Measurements from ENCODE around the gene PLEKHF1. TPM values are rescaled to one million over a fixed set of nuclear protein-coding genes. Genes with fewer than 3 reads are reported as not detected.
"Not testable (repeated sequence)": the region's sequence is repeated elsewhere in the genome, so short reads cannot be mapped to it uniquely, and the experiment has no call there.

The PLEKHF1 gene
- total and polyA plus RNA-seq, 2 experiments from 2014 or later, result 9.3 to 18.0 TPM

DNA sequence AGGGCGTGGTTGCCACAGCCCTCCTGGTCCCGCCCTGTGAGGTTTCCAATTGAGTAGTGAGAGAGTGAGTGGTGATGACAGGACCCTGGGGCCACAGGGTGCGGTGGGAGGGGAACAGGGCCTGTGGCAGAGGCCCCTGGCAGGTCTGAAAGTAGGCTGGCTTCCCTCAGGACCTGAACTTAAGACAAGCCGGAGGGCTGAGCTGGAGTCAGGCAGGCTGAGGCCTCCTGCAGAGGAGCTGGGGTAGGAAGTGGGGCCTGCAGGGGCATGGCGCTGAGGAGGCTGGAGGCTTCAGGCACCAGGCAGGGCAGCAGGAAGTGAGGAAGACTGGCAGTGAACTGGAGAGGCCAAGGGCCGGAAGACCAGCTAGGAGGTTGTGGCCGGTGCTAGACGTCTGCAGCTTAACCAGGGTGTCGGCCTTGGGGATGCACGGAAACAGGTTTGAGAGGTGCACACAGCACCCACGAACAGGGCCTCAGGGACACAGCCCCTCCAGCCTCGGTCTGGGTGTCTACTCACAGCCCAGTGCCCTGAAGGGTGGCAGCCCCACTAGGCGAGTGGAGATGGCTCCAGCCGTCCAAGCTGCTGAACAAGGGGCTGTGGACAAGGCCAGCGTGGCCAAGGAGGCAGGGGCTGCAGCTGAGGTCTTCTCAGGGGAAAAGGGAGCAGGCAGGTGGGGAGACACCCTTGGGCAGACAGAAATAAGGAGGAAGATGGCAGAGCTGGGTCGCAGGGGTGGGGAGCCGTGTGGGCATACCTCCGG, 41.4 kb upstream of the PLEKHF1 start:
- H3K36me3 ChIP-seq (ENCODE audit: low read depth), result no peaks in the 10 kb centered on the region
- TF ChIP-seq EZH2 (IDR thresholded peaks at IDR 0.05; ENCODE audit: insufficient read depth, poor library complexity, severe bottlenecking), result no peak
- no peak for TF ChIP-seq EZH2phosphoT487 (IDR thresholded peaks at IDR 0.05; ENCODE audit: insufficient read depth, low read depth)
- H3K27me3 ChIP-seq (replicated peaks; ENCODE audit: insufficient read depth), result no peaks in the 10 kb centered on the region
- no peak overlapping the region for H3K4me2 ChIP-seq (ENCODE audit: unreplicated experiment)
- H2AFZ ChIP-seq, result no peak overlapping the region
- 72 to 75% methylated on average over 17 to 18 of the region's 18 CpGs for WGBS, 2 experiments (ENCODE audit: low coverage in 1 of 2, low lambda C conversion rate in 2 of 2, missing lambda C conversion rate in 2 of 2)
- in situ Hi-C loops (cut with MboI), result no loop called here
- H3K4me3 ChIP-seq, result no peak overlapping the region
- no peaks in the 10 kb centered on the region for H3K9me2 ChIP-seq (ENCODE audit: insufficient read depth)
- no peaks in the 10 kb centered on the region for H3K79me2 ChIP-seq (ENCODE audit: insufficient read depth)
- H3F3A ChIP-seq (ENCODE audit: insufficient read depth), result no peaks in the 10 kb centered on the region
- no peaks in the 10 kb centered on the region for H3K9me3 ChIP-seq (ENCODE audit: low read depth)
- H3K27ac ChIP-seq, result no peak overlapping the region
- H4K20me1 ChIP-seq (ENCODE audit: insufficient read depth), result no peaks in the 10 kb centered on the region
- DNase-seq, result no peak
- H3K4me1 ChIP-seq (ENCODE audit: insufficient read depth), result no peaks in the 10 kb centered on the region
- H3K9ac ChIP-seq, result no peak overlapping the region

DNA sequence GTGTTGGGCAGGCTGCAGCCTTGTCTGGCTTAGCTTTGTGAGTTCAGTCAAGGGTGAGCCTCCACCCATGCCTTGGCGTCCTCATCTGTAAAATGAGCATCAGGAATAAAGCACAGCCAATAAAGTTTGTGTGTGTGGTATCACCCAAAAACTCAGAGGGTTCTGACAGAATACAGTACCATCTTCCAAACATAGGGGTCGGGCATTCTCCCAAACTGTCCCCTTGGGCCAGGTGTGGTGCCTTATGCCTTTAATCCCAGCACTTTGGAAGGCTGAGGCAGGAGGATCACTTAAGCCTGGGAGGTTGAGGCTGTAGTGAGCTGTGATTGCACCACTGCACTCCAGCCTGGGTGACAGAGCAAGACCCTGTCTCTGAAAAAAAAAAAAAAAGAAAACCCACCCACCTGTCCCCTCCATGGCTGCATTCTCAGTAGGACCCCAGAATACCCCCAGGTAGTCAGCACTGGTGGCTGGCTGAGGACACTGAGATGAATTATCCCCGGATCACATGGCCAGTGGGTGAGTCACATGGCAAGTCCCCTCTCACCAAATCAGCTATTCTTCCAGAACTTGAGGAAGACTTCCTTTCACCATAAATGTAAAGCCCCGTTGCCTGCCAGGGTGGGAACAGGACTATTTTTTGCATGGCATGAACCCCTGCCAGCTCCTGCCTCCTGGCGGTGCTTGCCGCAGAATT, 40.6 kb upstream of the PLEKHF1 start:
- TF ChIP-seq EZH2phosphoT487 (IDR thresholded peaks at IDR 0.05; ENCODE audit: insufficient read depth, low read depth) (no peak), EZH2 (IDR thresholded peaks at IDR 0.05; ENCODE audit: insufficient read depth, poor library complexity, severe bottlenecking) (no peak)
- H3K9me3 ChIP-seq (ENCODE audit: low read depth), result no peaks in the 10 kb centered on the region
- no peaks in the 10 kb centered on the region for H3K4me1 ChIP-seq (ENCODE audit: insufficient read depth)
- H3K79me2 ChIP-seq (ENCODE audit: insufficient read depth), result no peaks in the 10 kb centered on the region
- H3K27ac ChIP-seq, result no peak overlapping the region
- no peaks in the 10 kb centered on the region for H3K9me2 ChIP-seq (ENCODE audit: insufficient read depth)
- H2AFZ ChIP-seq, result no peak overlapping the region
- no peaks in the 10 kb centered on the region for H3K36me3 ChIP-seq (ENCODE audit: low read depth)
- no peaks in the 10 kb centered on the region for H3K27me3 ChIP-seq (replicated peaks; ENCODE audit: insufficient read depth)
- no peaks in the 10 kb centered on the region for H4K20me1 ChIP-seq (ENCODE audit: insufficient read depth)
- in situ Hi-C loops (cut with MboI), result no loop called here
- H3K4me2 ChIP-seq (ENCODE audit: unreplicated experiment), result no peak overlapping the region
- H3K9ac ChIP-seq, result no peak overlapping the region
- peak; percentile 22 for DNase-seq
- no peaks in the 10 kb centered on the region for H3F3A ChIP-seq (ENCODE audit: insufficient read depth)
- H3K4me3 ChIP-seq, result no peak overlapping the region
- 54 to 58% methylated on average over 6 of the region's 6 CpGs for WGBS, 2 experiments (ENCODE audit: low coverage in 1 of 2, low lambda C conversion rate in 2 of 2, missing lambda C conversion rate in 2 of 2)

DNA sequence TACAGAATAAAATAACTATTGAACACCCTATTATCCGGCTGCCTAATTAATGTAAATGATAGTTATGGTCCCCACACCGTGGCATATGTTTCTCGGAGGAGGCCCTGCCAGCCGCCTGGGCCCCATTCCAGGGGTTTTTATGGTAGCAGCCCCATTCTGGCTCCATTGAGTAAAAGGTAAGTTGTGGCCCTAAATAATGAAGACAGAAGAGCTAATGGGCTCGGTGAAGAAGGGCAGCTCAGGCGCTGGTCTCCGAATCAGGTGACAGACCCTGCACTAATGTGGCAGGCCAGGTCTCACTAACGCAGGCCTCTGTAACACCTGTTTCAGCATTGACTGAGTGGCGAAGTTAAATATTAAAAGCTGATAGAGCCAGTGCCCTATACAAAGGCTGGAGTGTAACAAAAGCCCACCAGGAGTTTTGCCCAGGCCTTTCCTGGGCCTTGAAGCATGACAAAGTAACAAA, 40.0 kb upstream of the PLEKHF1 start:
- no peak overlapping the region for H3K4me2 ChIP-seq (ENCODE audit: unreplicated experiment)
- no peak overlapping the region for H2AFZ ChIP-seq
- H4K20me1 ChIP-seq (ENCODE audit: insufficient read depth), result no peaks in the 10 kb centered on the region
- H3K4me1 ChIP-seq (ENCODE audit: insufficient read depth), result no peaks in the 10 kb centered on the region
- no peak overlapping the region for H3K9ac ChIP-seq
- no peaks in the 10 kb centered on the region for H3K9me2 ChIP-seq (ENCODE audit: insufficient read depth)
- 95 to 96% methylated on average over 9 of the region's 9 CpGs for WGBS, 2 experiments (ENCODE audit: low coverage in 1 of 2, low lambda C conversion rate in 2 of 2, missing lambda C conversion rate in 2 of 2)
- no peaks in the 10 kb centered on the region for H3F3A ChIP-seq (ENCODE audit: insufficient read depth)
- no peaks in the 10 kb centered on the region for H3K79me2 ChIP-seq (ENCODE audit: insufficient read depth)
- H3K27ac ChIP-seq, result no peak overlapping the region
- no peaks in the 10 kb centered on the region for H3K36me3 ChIP-seq (ENCODE audit: low read depth)
- in situ Hi-C loops (cut with MboI), result no loop called here
- TF ChIP-seq EZH2 (IDR thresholded peaks at IDR 0.05; ENCODE audit: insufficient read depth, poor library complexity, severe bottlenecking) (no peak), EZH2phosphoT487 (IDR thresholded peaks at IDR 0.05; ENCODE audit: insufficient read depth, low read depth) (no peak)
- no peak overlapping the region for H3K4me3 ChIP-seq
- H3K27me3 ChIP-seq (replicated peaks; ENCODE audit: insufficient read depth), result no peaks in the 10 kb centered on the region
- DNase-seq, result no peak
- H3K9me3 ChIP-seq (ENCODE audit: low read depth), result no peaks in the 10 kb centered on the region

DNA sequence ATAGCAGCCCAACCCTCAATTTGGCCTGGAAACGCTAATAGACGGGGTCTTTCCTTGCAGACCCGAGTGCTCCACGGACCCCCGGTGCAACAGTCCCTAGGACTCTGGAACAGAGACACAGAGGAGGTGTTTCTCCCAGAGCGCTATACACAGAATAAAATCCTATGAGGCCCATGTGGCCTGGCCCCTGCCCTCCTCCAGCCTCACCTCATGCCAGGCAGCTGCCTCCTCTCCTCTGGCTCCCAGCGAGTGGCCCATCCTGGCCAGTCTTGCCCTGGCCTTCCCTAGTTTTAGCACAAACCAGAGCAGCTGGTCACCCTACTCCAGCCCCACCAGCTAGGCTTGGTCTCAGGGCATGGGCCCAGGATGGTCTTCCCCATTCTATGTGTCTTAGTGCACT, 38.9 kb upstream of the PLEKHF1 start:
- Histone ChIP-seq H3K36me3 (ENCODE audit: low read depth) (no peaks in the 10 kb centered on the region), H3K27ac (no peak overlapping the region), H3K4me2 (ENCODE audit: unreplicated experiment) (no peak overlapping the region), H3K4me1 (ENCODE audit: insufficient read depth) (no peaks in the 10 kb centered on the region), H3K27me3 (replicated peaks; ENCODE audit: insufficient read depth) (no peaks in the 10 kb centered on the region), H3K79me2 (ENCODE audit: insufficient read depth) (no peaks in the 10 kb centered on the region), H3K9me2 (ENCODE audit: insufficient read depth) (no peaks in the 10 kb centered on the region), H3K4me3 (no peak overlapping the region), H3K9ac (no peak overlapping the region), H4K20me1 (ENCODE audit: insufficient read depth) (no peaks in the 10 kb centered on the region), H2AFZ (no peak overlapping the region), H3K9me3 (ENCODE audit: low read depth) (no peaks in the 10 kb centered on the region), H3F3A (ENCODE audit: insufficient read depth) (no peaks in the 10 kb centered on the region)
- in situ Hi-C loops (cut with MboI), result no loop called here
- no peak for DNase-seq
- WGBS, 2 experiments (ENCODE audit: low coverage in 1 of 2, low lambda C conversion rate in 2 of 2, missing lambda C conversion rate in 2 of 2), result 65 to 69% methylated on average over 7 of the region's 7 CpGs
- TF ChIP-seq EZH2phosphoT487 (IDR thresholded peaks at IDR 0.05; ENCODE audit: insufficient read depth, low read depth) (no peak), EZH2 (IDR thresholded peaks at IDR 0.05; ENCODE audit: insufficient read depth, poor library complexity, severe bottlenecking) (no peak)

DNA sequence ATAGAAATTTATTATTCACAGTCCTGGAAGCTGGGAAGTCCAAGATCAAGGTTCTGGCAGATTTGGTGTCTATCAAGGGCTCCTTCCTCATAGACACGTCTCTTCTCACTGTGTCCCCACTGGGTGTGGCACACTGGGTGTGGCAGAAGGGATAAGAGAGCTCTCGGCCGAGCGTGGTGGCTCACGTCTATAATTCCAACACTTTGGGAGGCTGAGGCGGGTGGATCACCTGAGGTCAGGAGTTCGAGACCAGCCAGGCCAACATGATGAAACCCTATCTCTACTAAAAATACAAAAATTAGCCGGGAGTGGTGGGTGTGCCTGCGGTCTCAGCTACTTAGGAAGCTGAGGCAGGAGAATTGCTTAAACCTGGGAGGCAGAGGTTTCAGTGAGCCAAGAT, 38.4 kb upstream of the PLEKHF1 start:
- not testable (repeated sequence) for DNase-seq
- WGBS, 2 experiments (ENCODE audit: low coverage in 1 of 2, low lambda C conversion rate in 2 of 2, missing lambda C conversion rate in 2 of 2), result 63 to 70% methylated on average over 9 of the region's 9 CpGs

More for the DNA sequence above, 38.4 kb upstream of the PLEKHF1 start:
- H3K36me3 ChIP-seq (ENCODE audit: low read depth); H3K9me2 ChIP-seq (ENCODE audit: insufficient read depth); H3K4me3 ChIP-seq; H4K20me1 ChIP-seq (ENCODE audit: insufficient read depth); H3K9me3 ChIP-seq (ENCODE audit: low read depth); H3K4me1 ChIP-seq (ENCODE audit: insufficient read depth); H2AFZ ChIP-seq; H3K27ac ChIP-seq; H3K79me2 ChIP-seq (ENCODE audit: insufficient read depth); in situ Hi-C loops (cut with MboI); H3K9ac ChIP-seq; H3F3A ChIP-seq (ENCODE audit: insufficient read depth); H3K4me2 ChIP-seq (ENCODE audit: unreplicated experiment); H3K27me3 ChIP-seq (replicated peaks; ENCODE audit: insufficient read depth): not testable (repeated sequence)

Measured in GM23248 (cell line).